Effector memory CD8-positive, alpha-beta T cell (primary cell): ENCODE results near the gene PLEK2.
"Not testable (repeated sequence)": the region's sequence is repeated elsewhere in the genome, so short reads cannot be mapped to it uniquely, and the experiment has no call there.

Experiments
- ATAC-seq: fragments of 150-1000 bp; cut with Tn5 transposase; replicated peaks from 2 replicates; pipeline ENCODE4 v1.10.0; 2021; ENCODE audit warnings: mild to moderate bottlenecking, moderate library complexity
- DNase-seq, 3 experiments: peaks; one replicate each; pipeline ENCODE4 v3.0.0; 2021
- H3K27ac Mint-ChIP-seq, 2 donors: one replicate each; pipeline ENCODE4 v1.8.0; 2022; ENCODE audit warnings: mild to moderate bottlenecking in 2 of 2, mixed read lengths in 2 of 2, moderate library complexity in 2 of 2
- H3K27me3 Mint-ChIP-seq, 2 donors: one replicate each; pipeline ENCODE4 v1.8.0; 2022; ENCODE audit warnings: mixed read lengths in 2 of 2
- H3K36me3 Mint-ChIP-seq: one replicate; pipeline ENCODE4 v1.8.0; 2022; ENCODE audit warnings: mild to moderate bottlenecking, moderate library complexity, mixed read lengths; ENCODE audit not compliant: insufficient read depth
- H3K4me1 Mint-ChIP-seq, 2 donors: one replicate each; pipeline ENCODE4 v1.8.0; 2022; ENCODE audit warnings: low read depth in 2 of 2, mixed read lengths in 2 of 2
- H3K4me3 Mint-ChIP-seq, 2 donors: one replicate each; pipeline ENCODE4 v1.8.0; 2022; ENCODE audit warnings: mild to moderate bottlenecking in 2 of 2, mixed read lengths in 2 of 2, moderate library complexity in 2 of 2
- H3K9me3 Mint-ChIP-seq, 2 donors: one replicate each; pipeline ENCODE4 v1.8.0; 2022; ENCODE audit warnings: mixed read lengths in 2 of 2
- total RNA-seq, 9 experiments: gene quantifications; one replicate each; lab custom pipeline; 2026; lab: John Stamatoyannopoulos, UW

PLEK2 gene, protein sequence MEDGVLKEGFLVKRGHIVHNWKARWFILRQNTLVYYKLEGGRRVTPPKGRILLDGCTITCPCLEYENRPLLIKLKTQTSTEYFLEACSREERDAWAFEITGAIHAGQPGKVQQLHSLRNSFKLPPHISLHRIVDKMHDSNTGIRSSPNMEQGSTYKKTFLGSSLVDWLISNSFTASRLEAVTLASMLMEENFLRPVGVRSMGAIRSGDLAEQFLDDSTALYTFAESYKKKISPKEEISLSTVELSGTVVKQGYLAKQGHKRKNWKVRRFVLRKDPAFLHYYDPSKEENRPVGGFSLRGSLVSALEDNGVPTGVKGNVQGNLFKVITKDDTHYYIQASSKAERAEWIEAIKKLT
- total RNA-seq = 0 to 4.9 (median 1.3) reads per million in 9 experiments

DNA sequence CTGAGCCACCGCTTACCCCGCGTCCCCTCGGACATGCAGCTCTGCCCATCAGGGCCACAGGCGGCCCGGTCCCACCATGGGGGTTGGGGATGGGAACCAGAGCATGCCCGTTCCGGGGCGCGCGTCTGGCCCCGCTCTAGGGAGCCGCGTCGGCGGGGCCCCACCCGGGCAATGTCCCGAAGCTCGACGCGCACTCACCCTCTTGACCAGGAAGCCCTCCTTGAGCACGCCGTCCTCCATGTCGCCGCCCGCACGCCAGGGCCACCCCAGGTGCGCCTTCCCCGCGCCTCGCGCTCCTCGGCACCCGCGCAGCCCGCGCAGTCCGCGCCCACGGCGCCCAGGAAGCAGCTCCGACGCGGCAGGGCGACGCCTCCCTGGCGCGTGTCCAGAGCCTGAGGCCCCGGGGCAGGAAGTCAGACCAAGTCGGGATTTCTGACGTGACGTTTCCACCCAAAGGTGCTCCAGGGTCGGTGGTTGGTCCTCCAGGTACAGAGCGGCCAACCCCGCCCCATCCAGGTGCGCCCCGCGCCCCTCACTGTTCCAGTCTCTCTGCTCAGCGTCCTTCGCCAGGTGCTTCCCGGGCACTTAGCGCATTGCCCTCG is at the start of gene PLEK2:
Gene PLEK2, minus strand, starts transcription at position 346 of the 602 bp plus-strand sequence. Its CDS starts 106 bp downstream, at position 240.
- Mint-ChIP-seq H3K27ac (no peak within 1 kb of the TSS), H3K4me3 (peak within 1 kb of the TSS; percentile 20 to 76), H3K9me3 (no peaks in the 10 kb centered on the region), H3K4me1 (peaks cover 0 to 9% of the 10 kb centered on the region in 2 donors), H3K36me3 (peaks cover 4% of the 10 kb centered on the region), H3K27me3 (peaks cover 27 to 34% of the 10 kb centered on the region in 2 donors)
- ATAC-seq = peak; percentile 85
- DNase-seq = peak; percentile 5 to 33 (median 24)

DNA sequence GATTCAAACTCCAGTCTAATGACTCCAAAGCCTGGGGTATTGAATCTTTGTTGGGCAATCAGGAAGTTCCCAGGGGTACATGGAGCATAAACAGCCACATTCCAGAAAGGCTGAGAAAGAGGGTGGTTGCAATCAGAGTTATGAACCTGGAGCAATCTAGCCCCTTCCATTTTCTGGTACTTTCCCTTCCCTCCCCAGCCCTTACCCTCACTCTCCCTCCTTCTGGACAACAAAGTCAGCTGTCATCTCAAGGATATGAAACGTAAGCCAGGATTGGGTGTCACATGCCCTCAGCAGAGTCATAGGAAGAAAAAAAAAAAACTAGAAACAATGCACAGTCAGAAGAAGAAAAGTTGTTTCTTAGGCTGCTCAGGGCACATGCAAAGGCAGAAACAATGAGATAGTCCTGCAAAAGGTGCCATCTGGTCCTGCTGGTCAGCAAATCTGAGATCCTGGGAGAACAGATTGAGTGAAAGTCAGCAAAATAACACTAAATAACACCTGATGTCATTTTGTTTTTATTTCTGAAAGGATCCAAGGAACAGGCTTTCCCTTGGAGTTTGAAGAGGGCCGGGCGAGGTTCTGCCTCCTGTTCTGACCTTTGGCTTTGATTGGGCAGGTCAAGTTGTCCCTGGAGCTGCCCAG is 49.5 kb upstream of the PLEK2 start:
- ATAC-seq (no peak), DNase-seq (no peak)
- Mint-ChIP-seq H3K27me3 (peaks cover 0 to 14% of the 10 kb centered on the region in 2 donors), H3K27ac (no peak overlapping the region), H3K36me3 (no peaks in the 10 kb centered on the region), H3K9me3 (no peaks in the 10 kb centered on the region), H3K4me1 (peaks cover 16 to 21% of the 10 kb centered on the region in 2 donors), H3K4me3 (no peak overlapping the region)

DNA sequence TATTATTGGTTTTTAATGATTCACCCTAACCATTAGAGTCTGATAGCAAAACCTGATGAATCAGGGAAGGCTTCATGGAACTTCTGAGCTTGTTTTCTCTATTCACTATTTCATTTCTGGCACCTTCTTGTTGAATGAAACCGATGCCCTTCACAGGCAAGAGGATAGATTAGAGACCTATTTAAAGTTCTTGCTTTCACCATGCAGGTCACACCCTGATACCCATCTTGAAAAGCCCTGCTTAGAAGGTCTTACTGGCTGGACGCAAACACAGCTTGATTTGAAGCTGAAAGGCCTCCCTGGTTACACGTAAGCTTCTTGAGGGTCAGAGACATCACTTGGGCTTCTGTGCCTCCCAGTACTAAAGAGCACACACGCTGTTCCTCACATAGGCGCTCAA is 47.4 kb upstream of the PLEK2 start:
- Mint-ChIP-seq H3K36me3 (no peaks in the 10 kb centered on the region), H3K4me1 (peaks cover 5 to 7% of the 10 kb centered on the region in 2 donors), H3K27me3 (peaks cover 0 to 28% of the 10 kb centered on the region in 2 donors), H3K27ac (no peak overlapping the region), H3K9me3 (no peaks in the 10 kb centered on the region), H3K4me3 (no peak overlapping the region)
- ATAC-seq = no peak
- DNase-seq = no peak

DNA sequence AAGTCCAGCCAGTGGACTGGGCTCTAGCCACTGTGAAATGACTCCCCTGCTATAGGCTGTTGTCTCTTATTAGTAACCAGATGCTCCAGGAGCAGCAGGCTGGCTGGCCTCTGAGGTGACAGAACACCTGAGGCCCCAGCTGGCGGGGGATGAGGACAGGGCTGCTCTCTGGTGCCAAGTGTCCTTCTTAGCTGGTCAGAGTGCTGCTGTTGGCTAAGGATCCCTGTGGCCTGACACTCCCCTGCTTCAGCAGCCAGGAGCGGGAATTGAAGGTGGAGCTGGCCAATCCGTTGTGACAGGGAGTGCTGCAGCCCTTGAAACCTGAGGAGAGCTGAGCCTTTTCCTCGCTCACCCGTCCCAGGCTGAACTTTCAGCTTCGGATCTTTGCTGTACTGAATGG is 45.8 kb upstream of the PLEK2 start:
- H3K4me3 Mint-ChIP-seq = no peak overlapping the region
- no peak for DNase-seq

DNA sequence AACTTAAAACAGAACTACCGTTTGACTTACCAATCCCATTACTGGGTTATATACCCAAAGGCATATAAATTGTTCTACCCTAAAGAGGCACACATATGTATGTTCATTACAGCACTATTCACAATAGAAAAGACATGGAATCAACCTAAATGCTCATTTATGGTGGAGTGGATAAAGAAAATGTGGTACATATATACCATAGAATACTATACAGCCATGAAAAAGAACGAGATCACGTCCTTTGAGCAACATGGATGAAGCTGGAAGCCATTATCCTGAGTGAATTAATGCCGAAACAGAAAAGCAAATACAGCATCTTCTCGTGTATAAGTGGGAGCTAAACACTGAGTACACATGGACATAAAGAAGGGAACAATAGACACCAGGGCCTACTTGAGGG is 44.8 kb upstream of the PLEK2 start:
- H3K9me3 Mint-ChIP-seq = no peaks in the 10 kb centered on the region
- no peak overlapping the region for H3K4me3 Mint-ChIP-seq
- no peak for ATAC-seq
- H3K36me3 Mint-ChIP-seq = no peaks in the 10 kb centered on the region
- H3K27me3 Mint-ChIP-seq = peaks cover 0 to 45% of the 10 kb centered on the region in 2 donors
- no peaks in the 10 kb centered on the region for H3K4me1 Mint-ChIP-seq
- no peak for DNase-seq
- no peak overlapping the region for H3K27ac Mint-ChIP-seq

More for the DNA sequence above, 45.8 kb upstream of the PLEK2 start:
- H3K36me3 Mint-ChIP-seq = no peaks in the 10 kb centered on the region
- ATAC-seq = no peak
- no peak overlapping the region for H3K27ac Mint-ChIP-seq
- no peaks in the 10 kb centered on the region for H3K9me3 Mint-ChIP-seq
- H3K27me3 Mint-ChIP-seq = peaks cover 0 to 41% of the 10 kb centered on the region in 2 donors
- H3K4me1 Mint-ChIP-seq = peaks cover 0 to 1% of the 10 kb centered on the region in 2 donors

DNA sequence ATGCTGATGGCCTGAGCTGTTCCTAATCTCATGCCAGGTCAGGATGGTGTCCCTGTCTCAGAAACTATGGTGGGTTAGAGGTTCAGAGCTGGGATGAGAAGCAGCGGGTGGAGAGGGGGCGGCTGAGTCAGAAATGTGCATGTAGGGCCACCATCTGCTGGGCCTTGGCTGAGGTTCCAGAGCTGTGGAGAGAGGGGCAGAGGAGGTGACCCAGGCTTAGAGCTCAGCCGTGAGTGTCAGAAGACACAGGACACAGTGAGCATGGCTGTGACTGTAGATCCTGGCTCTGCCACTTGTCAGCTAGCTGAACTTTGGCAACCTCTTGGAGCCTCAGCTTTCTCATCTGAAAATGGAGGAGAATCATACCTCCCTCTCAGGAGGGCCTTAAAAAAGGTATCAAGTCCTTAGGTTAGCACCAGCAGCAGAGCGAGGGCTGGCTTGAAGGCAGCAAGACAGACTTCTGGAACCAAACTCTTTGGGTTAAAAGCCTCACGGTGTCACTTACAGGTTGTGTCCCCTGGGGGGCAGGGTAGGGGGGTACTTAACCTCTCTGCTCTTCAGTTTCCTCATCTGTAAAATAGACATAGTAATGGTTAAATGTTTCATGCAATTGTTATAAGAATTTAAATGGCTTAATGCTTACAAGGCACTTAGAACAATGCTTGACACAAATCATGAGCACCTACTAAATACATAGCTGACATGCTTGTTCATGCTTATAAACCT is 41.8 kb upstream of the PLEK2 start:
- DNase-seq (no peak), ATAC-seq (no peak)
- Mint-ChIP-seq H3K9me3 (no peaks in the 10 kb centered on the region), H3K36me3 (no peaks in the 10 kb centered on the region), H3K4me3 (no peak overlapping the region), H3K27me3 (peaks cover 0 to 62% of the 10 kb centered on the region in 2 donors), H3K4me1 (no peaks in the 10 kb centered on the region), H3K27ac (no peak overlapping the region)

DNA sequence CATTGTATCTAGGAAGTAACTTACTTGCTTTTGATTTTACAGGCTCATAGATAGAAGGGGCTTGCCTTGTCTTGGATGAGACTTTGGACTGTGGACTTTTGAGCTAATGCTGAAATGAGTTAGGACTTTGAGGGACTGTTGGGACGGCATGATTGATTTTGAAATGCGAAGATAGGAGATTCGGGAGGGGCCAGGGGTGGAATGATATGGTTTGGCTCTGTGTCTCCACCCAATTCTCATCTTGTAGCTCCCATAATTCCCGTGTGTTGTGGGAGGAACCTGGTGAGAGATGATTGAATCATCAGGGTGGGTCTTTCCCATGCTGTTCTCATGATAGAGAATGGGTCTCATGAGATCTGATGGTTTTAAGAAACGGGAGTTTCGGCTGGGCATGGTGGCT is 39.7 kb upstream of the PLEK2 start:
- not testable (repeated sequence) for H3K4me1 Mint-ChIP-seq, H3K9me3 Mint-ChIP-seq, DNase-seq, H3K4me3 Mint-ChIP-seq, H3K36me3 Mint-ChIP-seq, H3K27ac Mint-ChIP-seq, ATAC-seq
- peaks cover 0 to 51% of the 10 kb centered on the region in 2 donors for H3K27me3 Mint-ChIP-seq

DNA sequence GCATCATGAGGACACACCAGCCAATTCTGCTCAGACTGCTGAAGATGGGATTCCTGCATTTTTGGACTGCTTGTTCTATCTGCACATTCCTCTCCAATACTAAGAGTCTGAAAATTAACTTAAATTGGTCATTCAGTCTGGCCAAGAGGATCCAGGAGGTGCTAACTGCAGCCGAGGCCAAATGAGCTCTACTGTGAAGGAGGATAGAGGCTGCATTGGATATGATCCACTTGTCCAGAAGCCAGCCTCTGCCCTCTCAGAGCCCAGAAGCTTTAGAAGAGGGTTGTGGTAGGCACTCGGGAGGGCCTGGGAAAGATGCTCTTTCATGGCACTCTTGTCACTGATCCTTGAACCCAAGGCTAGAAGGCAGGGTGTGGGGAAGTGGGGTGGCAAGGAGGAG is 37.1 kb upstream of the PLEK2 start:
- H3K27me3 Mint-ChIP-seq = peaks cover 0 to 59% of the 10 kb centered on the region in 2 donors
- H3K9me3 Mint-ChIP-seq = no peaks in the 10 kb centered on the region
- H3K27ac Mint-ChIP-seq = no peak overlapping the region
- H3K36me3 Mint-ChIP-seq = no peaks in the 10 kb centered on the region
- no peak for DNase-seq
- no peak for ATAC-seq
- no peak overlapping the region for H3K4me3 Mint-ChIP-seq
- H3K4me1 Mint-ChIP-seq = no peaks in the 10 kb centered on the region

DNA sequence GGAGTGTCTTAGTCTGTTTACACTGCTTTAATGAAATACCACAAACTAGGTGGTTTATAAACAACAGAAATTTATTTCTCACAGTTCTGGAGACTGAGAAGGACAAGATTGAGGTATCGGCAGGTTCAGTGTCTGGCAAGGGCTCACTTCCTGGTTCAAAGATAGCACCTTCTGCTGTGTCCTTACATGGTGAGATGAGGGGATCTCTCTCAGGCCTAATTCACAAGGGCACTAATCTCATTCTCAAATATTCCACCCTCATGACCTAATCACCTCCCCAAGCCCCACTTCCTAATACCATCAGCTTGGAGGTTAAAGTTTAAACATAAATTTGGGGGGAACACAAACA is 35.0 kb upstream of the PLEK2 start:
- H3K27me3 Mint-ChIP-seq = peaks cover 12 to 63% of the 10 kb centered on the region in 2 donors
- H3K27ac Mint-ChIP-seq = no peak overlapping the region
- DNase-seq = no peak
- no peaks in the 10 kb centered on the region for H3K36me3 Mint-ChIP-seq
- no peak for ATAC-seq
- H3K4me3 Mint-ChIP-seq = no peak overlapping the region
- no peaks in the 10 kb centered on the region for H3K4me1 Mint-ChIP-seq
- no peaks in the 10 kb centered on the region for H3K9me3 Mint-ChIP-seq

DNA sequence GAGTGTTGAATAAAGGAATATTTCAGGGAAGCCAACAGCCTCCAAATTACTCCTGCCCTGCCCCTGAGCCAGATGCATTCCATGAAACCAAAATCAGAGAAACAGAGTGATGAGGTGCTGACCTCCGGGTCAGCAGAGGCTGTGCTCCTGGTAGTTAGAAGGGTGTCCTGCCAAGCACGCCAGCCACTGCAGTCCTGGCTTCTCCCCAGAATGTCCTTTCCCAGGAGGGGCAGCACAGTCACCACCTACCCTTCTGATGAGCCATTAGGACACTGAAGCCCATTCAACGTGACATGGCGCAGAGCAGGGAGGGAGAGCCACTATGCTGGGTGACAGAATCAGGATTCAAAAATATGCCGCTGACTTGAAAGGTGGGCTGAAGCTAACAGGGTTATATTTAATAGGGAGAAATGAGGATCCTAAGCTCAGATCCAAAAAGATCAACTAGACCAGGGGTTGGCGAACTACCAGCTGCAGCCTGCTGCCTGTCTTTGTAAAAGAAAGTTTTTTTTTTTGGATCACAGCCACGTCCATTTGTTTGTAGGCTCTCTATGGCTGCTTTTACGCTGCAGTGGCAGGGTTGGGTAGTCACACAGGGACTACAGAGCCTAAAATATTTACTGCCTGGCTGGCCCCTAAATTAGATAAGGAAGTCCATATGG is 34.5 kb upstream of the PLEK2 start:
- Mint-ChIP-seq H3K36me3 (no peaks in the 10 kb centered on the region), H3K9me3 (no peaks in the 10 kb centered on the region), H3K4me1 (no peaks in the 10 kb centered on the region), H3K4me3 (no peak overlapping the region), H3K27me3 (peaks cover 12 to 58% of the 10 kb centered on the region in 2 donors), H3K27ac (no peak overlapping the region)
- DNase-seq (no peak), ATAC-seq (no peak)

DNA sequence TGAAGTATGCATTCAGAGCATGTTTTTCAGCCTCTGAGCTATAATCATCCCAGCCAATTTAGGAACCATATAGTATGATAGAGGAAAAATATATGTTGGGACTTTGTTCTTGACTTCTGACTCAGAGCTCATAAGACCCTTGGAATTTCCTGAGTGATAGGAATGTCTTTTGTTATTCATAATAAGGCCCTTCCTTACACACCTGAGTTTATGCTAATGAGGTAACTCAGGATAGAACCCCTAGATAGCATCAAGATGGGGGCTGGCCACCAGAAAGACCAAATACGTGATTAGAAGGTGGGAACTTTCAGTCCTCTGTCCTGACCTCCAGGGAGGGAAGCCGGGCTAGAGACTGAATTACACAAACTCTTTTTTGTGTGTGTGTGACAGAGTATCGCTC is 32.4 kb upstream of the PLEK2 start:
- no peak for ATAC-seq
- DNase-seq = no peak
- peaks cover 12 to 42% of the 10 kb centered on the region in 2 donors for H3K27me3 Mint-ChIP-seq
- H3K9me3 Mint-ChIP-seq = no peaks in the 10 kb centered on the region
- H3K36me3 Mint-ChIP-seq = no peaks in the 10 kb centered on the region
- no peak overlapping the region for H3K4me3 Mint-ChIP-seq
- no peak overlapping the region for H3K27ac Mint-ChIP-seq
- H3K4me1 Mint-ChIP-seq = no peaks in the 10 kb centered on the region

DNA sequence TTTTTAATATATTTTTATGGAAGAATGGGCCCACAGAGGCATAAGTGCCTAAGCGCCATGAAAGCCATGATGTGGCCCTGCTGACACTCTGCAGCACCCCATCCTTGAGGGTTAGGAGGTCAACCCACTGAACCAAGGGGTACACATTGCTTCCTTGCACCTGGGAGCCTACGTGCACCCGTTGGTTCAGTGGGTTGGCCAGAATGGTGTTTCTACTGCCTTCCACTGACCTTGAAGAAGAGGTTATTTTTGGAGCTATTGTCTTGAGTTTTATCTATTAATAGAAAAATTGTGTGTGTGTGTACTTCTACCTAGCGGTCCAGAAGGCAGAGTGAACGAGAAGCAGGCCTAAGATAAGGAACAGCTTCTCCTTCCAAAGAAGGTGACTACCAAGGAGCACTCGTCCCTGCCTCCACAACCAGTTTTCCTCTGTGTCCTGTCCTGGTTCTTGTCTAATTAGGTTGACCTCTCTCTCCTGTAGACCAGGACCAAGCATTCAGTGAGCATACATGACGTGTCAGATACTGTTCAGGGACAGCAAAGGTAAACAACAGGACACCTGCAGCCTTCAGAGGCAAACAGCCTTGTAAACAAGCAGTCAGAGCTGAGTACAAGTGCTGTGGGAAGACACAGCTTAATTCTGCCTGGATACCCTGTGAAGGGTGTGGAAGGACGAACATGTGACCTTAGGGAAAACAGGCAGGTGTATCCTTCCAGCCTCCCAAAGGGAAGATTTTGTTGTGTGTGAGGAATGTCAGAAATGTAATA is 30.4 kb upstream of the PLEK2 start:
- Mint-ChIP-seq H3K9me3 (no peaks in the 10 kb centered on the region), H3K27me3 (peaks cover 12 to 50% of the 10 kb centered on the region in 2 donors), H3K4me1 (no peaks in the 10 kb centered on the region), H3K4me3 (no peak overlapping the region), H3K36me3 (no peaks in the 10 kb centered on the region), H3K27ac (no peak overlapping the region)
- no peak for DNase-seq
- ATAC-seq = no peak
